HG02678 (cell line): Measurements from ENCODE around the gene EXOC3L4.
"Not testable (repeated sequence)": the region's sequence is repeated elsewhere in the genome, so short reads cannot be mapped to it uniquely, and the experiment has no call there.

Experiments
- ATAC-seq: cut with Tn5 transposase; IDR thresholded peaks from one replicate; pipeline ENCODE4 v1.9.1; 2021; ENCODE audit warnings: mild to moderate bottlenecking, moderate library complexity; ENCODE audit not compliant: unreplicated experiment

The EXOC3L4 gene

GRCh38 chr14:103103461-103104388 lies 9.2 kb downstream of the EXOC3L4 start:
- ATAC-seq, result no peak

DNA sequence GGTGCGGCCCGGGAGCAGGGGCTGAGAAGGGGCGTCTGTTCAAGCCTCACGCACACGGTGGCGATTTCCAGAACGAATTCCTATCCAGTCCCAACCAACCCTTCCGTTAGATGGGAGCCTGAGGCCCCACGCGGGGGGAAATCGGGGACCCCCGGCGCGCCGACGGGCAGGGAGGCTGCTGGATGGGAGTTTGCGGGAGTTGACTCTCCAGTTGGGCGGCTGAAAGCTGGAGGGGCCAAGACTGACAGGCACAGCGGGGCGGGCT lies 9.8 kb downstream of the EXOC3L4 start:
- ATAC-seq, result no peak

DNA sequence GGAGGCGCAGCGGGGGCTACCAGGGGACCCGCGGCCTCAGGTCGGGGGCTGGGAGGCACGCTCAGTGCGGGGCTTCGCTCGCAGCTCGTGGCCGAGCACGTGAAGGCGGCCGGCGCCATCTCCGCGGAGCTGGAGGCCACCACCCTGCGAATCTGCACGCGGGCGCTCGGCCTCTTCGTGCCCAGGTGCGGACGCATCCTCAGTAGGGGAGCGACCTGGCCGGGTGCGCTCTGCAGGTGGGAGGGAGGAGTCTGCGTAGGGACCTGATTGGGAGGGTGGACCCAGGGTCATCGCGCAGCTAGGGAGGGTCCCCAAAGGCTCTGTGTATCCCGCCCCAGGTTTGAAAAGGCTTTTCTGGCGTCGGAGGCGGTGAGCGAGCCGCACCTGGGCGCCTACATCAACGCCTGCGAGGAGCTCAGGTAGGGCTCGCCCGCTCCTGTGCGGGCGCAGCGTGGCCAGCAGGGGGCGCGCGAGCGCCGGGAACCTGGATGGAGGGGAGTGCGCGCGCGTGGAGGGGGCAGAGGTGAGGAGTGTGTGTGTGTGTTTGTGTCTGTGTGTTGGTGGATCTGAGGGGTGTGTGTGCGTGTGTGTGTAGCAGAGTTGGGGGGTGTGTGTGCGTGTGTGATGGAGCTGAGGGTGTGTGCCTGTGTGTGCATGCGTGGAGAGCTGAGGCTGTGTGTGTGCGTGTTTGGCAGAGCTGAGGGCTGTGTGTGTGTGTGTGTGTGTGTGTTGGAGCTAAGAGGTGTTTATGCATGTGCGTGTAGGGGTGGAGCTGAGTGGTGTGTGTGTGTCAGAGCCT lies 10.3 kb downstream of the EXOC3L4 start:
- ATAC-seq, result peak; percentile 41

- no peak for ATAC-seq
Observed at GRCh38 chr14:103105580-103106150, 11.1 kb downstream of the EXOC3L4 start.

GRCh38 chr14:103107455-103107854 lies 12.9 kb downstream of the EXOC3L4 start:
- no peak for ATAC-seq

DNA sequence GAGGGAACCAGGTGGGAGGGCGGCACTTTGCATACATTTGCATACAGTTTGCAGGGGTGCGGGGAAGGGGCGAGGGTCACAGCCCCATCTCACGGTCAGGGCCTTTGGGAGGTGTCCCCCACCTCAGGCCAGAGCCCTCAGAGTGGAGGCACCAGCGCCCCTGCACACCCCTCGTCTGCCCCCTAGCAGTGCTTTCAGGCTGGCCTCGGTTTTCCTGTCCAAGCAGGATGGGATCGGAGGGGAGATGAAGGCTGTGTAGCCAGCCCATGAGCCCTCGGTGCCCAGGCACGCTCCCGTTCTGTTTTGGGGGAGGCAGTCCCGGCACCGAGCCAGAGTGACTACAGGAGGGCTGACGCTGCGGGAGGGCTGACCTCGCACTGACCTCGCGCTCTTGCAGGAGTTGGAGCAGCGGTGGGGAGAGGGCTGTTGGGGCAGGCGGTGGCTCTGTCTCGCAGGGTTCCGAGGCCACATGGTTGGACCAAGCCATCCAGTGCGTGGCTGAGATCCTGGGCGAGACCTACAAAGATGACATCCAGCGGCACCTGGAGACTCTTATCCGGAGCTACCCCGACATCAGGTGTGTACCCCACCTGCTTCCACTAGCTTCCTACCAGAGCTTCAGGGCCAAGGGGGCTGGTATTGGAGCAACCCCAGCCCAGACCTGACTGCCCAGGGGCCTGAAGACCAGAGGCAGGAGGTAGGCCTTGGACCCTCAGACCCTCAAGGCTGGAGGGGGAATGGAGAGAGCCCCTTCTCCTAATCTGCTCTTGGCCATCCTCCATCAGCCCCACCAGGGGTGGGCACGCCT lies 13.6 kb downstream of the EXOC3L4 start:
- no peak for ATAC-seq

DNA sequence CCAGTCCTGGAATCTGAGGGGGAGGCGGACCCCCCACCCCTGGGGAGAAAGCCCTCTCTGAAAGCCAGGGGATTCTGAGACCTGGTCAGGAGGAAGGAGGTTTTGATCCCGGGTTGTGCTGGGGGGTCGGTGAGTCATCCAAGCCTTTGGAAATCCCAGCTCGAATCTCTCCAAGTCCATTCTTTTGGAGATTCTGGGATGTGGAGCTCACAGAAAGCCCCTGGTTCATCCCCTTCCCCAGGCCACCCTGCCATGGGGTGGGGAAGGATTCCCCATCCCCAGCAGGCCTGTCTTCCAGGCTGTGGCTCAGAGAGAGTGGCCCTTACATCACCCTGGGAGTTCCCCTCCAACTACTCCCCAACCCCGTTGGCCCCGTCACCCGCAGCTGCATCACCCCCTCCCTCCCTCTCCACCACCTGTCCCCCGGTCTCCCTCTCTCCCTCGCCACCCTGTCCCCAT lies 14.3 kb downstream of the EXOC3L4 start:
- peak; percentile 36 for ATAC-seq

DNA sequence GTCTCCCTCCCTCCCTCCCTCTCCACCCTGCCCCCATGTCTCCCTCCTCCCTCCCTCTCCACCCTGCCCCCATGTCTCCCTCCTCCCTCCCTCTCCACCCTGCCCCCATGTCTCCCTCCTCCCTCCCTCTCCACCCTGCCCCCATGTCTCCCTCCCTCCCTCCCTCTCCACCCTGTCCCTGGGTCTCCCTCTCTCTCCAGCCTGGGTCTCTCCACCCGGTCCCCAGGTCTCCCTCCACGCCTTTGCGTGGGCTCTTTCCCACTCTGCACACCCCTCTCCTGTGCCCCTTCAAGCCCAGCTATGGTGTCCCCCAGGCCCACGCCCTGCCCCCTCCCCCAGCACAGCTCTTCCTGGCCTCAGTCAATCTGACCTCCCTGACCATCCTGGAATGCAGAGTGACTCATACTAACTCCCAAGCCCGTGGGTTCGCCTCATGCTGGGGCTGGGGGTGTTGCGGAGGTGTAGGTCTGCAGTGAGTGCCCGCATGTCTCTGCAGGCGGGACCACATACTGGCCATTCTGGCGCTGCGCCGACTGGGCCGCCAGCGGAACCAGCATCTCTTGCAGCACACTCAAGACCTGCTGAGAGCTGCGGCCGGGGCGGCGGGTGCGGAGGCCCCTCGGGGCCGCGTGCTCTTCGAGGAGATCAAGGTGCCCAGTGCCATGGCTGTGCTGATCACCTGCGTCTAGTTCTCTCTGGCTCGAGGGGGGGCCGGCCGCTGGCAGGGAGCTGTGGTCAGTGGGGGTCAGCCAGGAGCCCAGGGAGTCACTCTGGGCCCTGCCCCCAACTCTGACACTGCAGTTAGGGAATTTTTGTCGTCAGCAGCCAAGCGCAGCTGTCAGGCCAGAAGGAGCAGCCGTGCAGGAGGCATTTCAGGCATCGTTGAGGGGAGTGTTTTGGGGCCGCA lies 15.3 kb downstream of the EXOC3L4 start:
- no peak for ATAC-seq

GRCh38 chr14:103110681-103111231 lies 16.2 kb downstream of the EXOC3L4 start:
- no peak for ATAC-seq

DNA sequence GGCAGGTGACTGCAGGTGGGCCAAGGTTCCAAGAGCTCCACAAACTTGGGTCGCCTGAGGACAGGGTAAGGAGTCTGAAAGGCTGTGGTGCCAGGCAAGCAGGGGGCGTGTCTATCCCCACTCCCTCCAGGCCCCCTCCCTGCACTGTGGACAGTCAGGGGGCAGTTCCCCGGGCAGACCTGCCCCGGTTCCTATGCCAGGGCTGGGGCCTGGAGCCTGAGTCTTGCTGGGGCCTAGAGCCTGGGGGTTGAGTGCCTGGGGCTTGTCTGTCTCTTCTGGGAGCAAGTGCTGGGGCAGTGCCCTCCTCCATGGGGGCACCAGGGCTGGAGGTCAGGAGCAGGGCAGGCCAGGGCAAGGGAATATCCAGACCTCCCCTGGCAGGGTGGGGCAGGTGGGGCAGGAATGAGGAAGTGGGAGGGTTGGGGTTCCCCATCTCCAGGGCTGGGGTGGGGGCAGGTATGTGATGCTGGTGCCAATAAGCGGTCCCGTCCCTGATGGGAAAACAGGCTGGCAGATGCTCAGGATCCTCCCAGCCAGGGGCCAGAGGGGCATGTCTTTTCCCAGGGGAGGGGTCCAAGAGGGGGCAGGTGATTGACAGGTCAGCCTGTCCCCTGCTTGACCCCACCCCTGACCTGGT lies 16.8 kb downstream of the EXOC3L4 start:
- ATAC-seq, result no peak

DNA sequence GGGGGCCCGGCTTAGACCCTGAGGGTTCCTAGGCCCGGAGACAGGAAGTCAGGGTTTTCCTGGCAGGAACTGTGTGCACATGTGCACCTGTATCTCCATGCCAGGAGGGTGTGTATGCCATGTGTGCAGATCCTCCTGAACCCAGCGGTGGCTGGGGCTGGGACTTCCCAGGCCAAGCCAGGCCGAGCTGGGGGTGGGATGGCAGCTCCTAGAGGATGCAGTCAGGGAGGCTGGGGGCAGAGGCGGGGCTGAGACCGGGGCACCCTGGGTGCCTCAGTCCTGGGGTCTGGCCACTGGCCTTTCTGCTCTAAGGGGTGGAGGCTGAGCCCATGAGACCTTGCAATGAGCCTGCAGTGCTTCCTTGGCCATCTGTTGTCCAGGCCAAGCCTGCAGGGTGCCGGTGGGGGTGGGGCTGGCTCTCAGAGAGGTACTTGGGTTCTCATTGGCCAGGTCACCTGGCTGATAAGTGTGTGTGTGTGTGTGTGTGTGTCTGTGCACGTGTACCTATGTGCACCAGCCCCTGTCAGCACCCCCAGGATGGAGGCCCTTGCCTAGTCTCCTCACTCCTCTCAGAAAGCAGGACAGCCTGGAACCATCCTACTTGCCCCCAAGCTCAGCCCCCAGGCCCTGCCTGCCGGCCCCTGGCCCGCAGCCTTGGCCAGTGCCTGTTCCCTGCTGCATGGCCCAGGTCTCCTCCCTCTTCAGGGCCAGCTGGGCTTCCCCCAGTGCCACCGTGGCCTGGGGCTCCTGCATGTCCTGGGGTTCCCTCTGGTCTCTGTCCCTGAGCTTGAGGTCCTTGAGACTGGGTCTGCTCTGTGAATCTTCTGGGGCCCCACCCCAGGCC lies 18.1 kb downstream of the EXOC3L4 start:
- no peak for ATAC-seq

- ATAC-seq, result no peak
Observed at GRCh38 chr14:103113303-103113702, 18.8 kb downstream of the EXOC3L4 start.

- no peak for ATAC-seq
Observed at GRCh38 chr14:103113774-103114173, 19.2 kb downstream of the EXOC3L4 start.

DNA sequence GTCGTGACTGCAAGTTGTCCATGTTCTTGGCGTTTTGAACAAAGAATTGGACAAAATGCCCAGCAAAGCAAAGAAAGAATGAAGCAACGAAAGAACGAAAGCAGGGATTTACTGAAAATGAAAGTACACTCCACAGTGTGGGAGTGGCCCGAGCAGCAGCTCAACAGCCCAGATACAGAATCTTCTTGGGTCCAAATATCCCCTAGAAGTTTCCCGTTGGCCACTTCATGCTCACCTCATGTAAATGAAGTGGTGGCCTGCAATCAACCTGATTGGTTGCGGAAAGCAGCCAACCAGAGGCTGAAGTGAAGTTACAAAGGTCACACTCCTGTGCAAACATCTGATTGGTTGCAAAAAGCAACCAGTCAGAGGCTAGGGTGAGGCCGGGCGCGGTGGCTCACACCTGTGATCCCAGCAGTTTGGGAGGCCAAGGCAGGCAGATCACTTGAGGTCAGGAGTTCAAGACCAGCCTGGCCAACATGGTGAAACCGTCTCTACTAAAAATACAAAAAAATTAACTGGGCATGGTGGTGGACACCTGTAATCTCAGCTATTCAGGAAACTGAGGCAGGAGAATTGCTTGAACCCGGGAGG lies 20.7 kb downstream of the EXOC3L4 start:
- ATAC-seq, result not testable (repeated sequence)

DNA sequence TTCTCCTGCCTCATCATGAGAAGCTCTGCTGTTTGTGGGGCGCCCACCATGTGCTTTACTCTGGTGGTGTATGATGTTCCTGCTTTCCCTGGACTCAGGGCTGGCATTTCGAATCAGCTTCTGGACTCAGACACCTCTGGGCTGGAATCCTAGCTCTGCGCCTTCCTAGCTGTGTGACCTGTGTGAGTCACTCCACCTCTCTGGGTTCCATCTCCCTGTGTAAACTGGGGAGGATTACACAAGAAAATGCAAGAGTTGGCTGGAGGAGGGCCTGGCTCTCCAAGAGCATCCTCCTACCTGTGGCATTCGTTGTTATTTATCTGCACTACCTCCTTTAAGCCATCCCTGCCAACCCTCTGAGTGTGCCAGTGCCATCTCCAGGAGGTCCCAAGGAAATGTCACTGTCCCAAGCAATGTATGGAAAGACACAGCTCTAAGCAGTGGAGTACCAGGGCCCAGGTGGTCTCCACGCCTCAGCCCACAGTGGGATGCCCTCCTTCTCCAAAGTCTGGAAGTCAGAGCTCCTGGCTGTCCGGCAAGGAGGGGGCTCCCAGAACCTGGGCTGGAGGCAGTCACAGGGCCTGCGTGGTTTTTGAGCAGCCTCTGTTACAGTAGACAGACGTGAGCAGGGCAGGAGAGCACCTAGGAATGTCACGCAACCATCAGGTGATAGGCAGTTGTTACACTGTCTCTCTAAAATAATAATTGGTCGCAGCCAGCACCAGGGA lies 21.5 kb downstream of the EXOC3L4 start:
- ATAC-seq, result no peak

GRCh38 chr14:103116636-103117035 lies 22.1 kb downstream of the EXOC3L4 start:
- no peak for ATAC-seq

GRCh38 chr14:103117499-103117898 lies 23.0 kb downstream of the EXOC3L4 start:
- ATAC-seq, result not testable (repeated sequence)
